HUES48 (cell line): Measurements from ENCODE around the gene NAA80.

Experiments used
- H3K27ac ChIP-seq: one replicate; pipeline ENCODE4 v1.7.0; 2013; ENCODE audit warnings: low read depth, low read length, inconsistent platforms
- H3K27me3 ChIP-seq: 2 replicates; pipeline ENCODE4 v1.6.1; 2013; ENCODE audit warnings: mild to moderate bottlenecking, low read length; ENCODE audit not compliant: control insufficient read depth, insufficient read depth
- H3K36me3 ChIP-seq: 2 replicates; pipeline ENCODE4 v1.6.1; 2013; ENCODE audit warnings: low read length; ENCODE audit not compliant: control insufficient read depth, insufficient read depth
- H3K4me1 ChIP-seq: 2 replicates; pipeline ENCODE4 v1.6.1; 2013; ENCODE audit warnings: mild to moderate bottlenecking, low read length; ENCODE audit not compliant: control insufficient read depth, insufficient read depth
- H3K4me3 ChIP-seq: 2 replicates; pipeline ENCODE4 v1.5.1; 2013; ENCODE audit warnings: mild to moderate bottlenecking, low read depth, low read length
- H3K9ac ChIP-seq: 2 replicates; pipeline ENCODE4 v1.6.1; 2013; ENCODE audit warnings: mild to moderate bottlenecking, low read depth, low read length, moderate library complexity
- H3K9me3 ChIP-seq: 2 replicates; pipeline ENCODE4 v1.6.1; 2013; ENCODE audit warnings: low read length; ENCODE audit not compliant: control insufficient read depth, insufficient read depth

Gene NAA80

DNA sequence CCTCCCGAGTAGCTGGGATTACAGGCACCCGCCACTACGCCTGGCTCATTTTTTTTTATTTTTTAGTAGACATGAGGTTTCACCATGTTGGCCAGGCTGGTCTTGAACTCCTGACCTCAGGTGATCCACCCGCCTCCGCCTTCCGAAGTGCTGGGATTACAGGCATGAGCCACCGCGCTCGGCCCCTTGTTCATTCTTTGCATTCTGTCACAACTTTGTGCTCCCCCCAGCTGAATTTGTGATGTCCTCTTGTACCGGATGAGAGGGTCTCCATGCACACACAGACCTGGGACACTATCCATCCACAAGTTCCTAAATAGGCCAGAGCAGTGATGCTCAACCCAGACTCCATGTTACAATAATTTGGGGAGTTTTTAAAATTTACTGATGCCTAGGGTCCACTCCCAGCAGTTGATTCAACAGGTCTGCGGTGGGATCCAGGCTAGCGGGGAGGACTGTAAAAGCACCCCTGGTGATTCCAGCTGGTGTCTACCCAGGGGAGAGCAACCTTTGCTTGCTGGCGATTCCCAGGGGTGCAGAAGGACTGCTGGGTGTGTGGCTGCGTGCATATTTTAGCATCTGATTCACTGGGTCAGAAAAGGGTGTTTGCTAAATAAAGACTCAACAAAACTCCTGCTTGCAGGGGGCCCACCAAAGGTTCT is 40.4 kb upstream of the NAA80 start:
- Histone ChIP-seq H3K4me3 (no peak overlapping the region), H3K36me3 (no peaks in the 10 kb centered on the region), H3K9me3 (no peaks in the 10 kb centered on the region), H3K9ac (no peak overlapping the region), H3K27me3 (peaks cover 59% of the 10 kb centered on the region), H3K4me1 (no peaks in the 10 kb centered on the region), H3K27ac (no peak overlapping the region)

- Histone ChIP-seq H3K9ac (no peak overlapping the region), H3K9me3 (no peaks in the 10 kb centered on the region), H3K27ac (no peak overlapping the region), H3K4me3 (no peak overlapping the region), H3K27me3 (peaks cover 53% of the 10 kb centered on the region), H3K36me3 (0 out of 2 replicates have a peak, but pooled peaks cover 4% of the 10 kb centered on the region), H3K4me1 (no peaks in the 10 kb centered on the region)
Measured at GRCh38 chr3:50338965-50339364, 39.8 kb upstream of the NAA80 start.

GRCh38 chr3:50337175-50337861 is 38.1 kb upstream of the NAA80 start:
- Histone ChIP-seq H3K27me3 (peaks cover 38% of the 10 kb centered on the region), H3K4me1 (no peaks in the 10 kb centered on the region), H3K27ac (peak overlapping the region; percentile 95), H3K9me3 (no peaks in the 10 kb centered on the region), H3K4me3 (peak overlapping the region; percentile 81), H3K36me3 (0 out of 2 replicates have a peak, but pooled peaks cover 6% of the 10 kb centered on the region), H3K9ac (peak overlapping the region; percentile 76)

GRCh38 chr3:50336452-50337174 is 37.4 kb upstream of the NAA80 start:
- Histone ChIP-seq H3K9me3 (no peaks in the 10 kb centered on the region), H3K27me3 (peaks cover 32% of the 10 kb centered on the region), H3K9ac (peak overlapping the region; percentile 76), H3K4me3 (peak overlapping the region; percentile 81), H3K36me3 (peaks cover 13% of the 10 kb centered on the region), H3K27ac (peak overlapping the region; percentile 95), H3K4me1 (no peaks in the 10 kb centered on the region)

GRCh38 chr3:50334339-50335075 is 35.3 kb upstream of the NAA80 start:
- Histone ChIP-seq H3K4me3 (no peak overlapping the region), H3K9me3 (no peaks in the 10 kb centered on the region), H3K27ac (no peak overlapping the region), H3K9ac (no peak overlapping the region), H3K36me3 (peaks cover 34% of the 10 kb centered on the region), H3K4me1 (no peaks in the 10 kb centered on the region), H3K27me3 (peaks cover 11% of the 10 kb centered on the region)

DNA sequence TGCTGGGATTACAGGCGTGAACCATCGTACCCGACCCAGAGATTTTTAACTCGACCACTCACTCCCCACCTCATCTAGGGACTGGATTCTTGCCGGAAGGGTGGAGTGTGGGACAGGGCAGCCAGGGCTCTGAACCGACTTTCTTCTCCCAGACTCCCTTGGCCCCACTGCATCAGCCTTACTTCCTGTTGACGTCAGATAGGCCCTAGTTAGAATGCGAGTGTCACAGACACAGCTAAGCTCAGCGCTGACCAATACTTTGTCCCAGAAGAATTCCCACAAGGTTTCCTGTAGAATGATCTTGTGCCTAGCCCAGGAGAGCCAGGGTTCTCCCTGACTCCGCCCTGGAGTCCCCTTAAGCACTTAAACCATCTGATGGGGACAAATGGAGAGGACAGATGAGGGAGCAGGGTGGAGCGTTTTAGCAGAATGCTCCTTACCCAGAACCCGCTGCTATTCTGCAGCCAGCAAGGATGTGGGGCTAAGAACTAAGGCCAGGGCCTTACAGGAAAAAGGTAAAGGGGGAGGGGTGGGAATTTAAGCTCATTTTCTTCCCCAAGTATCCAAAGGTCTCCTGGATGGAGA is 34.6 kb upstream of the NAA80 start:
- H3K27ac ChIP-seq, result no peak overlapping the region
- no peaks in the 10 kb centered on the region for H3K9me3 ChIP-seq
- H3K4me3 ChIP-seq, result no peak overlapping the region
- H3K9ac ChIP-seq, result no peak overlapping the region
- no peaks in the 10 kb centered on the region for H3K4me1 ChIP-seq
- H3K36me3 ChIP-seq, result peaks cover 37% of the 10 kb centered on the region
- H3K27me3 ChIP-seq, result peaks cover 4% of the 10 kb centered on the region

DNA sequence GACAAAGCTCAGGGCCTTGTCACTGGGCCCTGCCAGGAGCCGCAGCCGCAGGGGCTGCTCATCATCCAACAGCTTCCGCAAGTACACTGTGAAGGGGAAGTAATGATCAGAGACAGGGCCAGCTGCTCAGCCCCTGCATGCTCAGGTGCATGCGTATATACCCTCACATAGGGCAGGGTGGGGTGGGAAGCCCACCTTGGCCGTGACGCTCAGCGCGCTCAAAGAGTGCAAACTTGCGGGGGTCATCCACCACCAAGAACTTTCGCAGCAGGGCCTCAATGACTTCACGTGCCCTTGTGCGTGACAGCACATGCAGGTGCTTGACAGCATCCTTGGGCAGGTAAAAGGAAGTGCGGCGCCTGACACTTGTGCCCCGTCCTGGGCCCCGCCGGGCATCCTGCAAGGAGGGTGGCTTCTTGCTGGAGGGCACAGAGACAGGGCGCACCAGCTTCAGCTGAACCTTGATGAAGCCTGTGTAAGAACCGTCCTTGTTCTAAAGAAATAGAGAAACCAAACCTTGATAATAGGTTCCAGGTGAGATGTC is 32.2 kb upstream of the NAA80 start:
- H3K9ac ChIP-seq, result no peak overlapping the region
- no peak overlapping the region for H3K27ac ChIP-seq
- H3K4me1 ChIP-seq, result 0 out of 2 replicates have a peak, but pooled peaks cover 2% of the 10 kb centered on the region
- no peaks in the 10 kb centered on the region for H3K9me3 ChIP-seq
- H3K36me3 ChIP-seq, result peaks cover 37% of the 10 kb centered on the region
- no peak overlapping the region for H3K4me3 ChIP-seq
- no peaks in the 10 kb centered on the region for H3K27me3 ChIP-seq

- no peak overlapping the region for H3K9ac ChIP-seq
- no peak overlapping the region for H3K27ac ChIP-seq
- H3K4me3 ChIP-seq, result no peak overlapping the region
- no peaks in the 10 kb centered on the region for H3K9me3 ChIP-seq
- H3K27me3 ChIP-seq, result no peaks in the 10 kb centered on the region
- H3K4me1 ChIP-seq, result 0 out of 2 replicates have a peak, but pooled peaks cover 2% of the 10 kb centered on the region
- H3K36me3 ChIP-seq, result peaks cover 48% of the 10 kb centered on the region
Measured at GRCh38 chr3:50330330-50330729, 31.1 kb upstream of the NAA80 start.

DNA sequence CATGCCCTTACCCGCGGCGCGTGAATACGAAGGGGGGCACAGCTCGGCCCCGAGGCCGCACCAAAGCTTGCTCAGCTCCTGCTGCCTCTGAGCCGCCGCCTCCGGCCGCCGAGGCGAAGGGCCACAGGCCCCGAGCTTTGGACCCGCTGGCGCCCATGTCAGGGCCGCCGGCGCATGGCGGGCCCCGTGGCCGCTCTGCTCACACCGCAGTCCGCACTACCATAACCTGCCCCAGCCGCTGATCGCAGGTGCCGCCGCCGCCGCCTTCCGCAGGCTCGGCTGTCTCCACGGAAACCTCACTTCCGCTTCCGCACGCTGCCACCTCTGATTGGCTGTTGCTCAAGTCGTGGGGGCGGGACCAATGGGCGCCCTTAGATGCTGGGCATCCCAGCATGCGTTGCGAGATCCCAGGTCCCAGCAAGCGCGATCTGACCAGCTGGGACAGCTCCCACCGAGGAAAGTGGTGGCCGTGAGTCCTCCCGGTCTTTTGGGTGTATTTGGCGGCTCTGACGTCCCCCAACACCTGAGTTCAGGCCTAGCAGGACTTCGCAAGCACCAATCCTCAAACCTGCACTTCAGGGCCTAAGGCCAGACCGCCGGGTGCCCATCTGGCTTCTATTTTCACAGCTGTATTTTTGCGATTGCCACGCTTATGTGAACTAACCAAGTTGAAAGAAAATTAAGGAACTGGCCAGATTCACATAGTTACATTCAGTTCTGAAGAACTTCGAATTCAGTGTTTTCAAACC is 28.9 kb upstream of the NAA80 start, which contains the start of gene TUSC2:
Gene TUSC2 (minus strand): TSS at position 281 of the 749 bp plus-strand sequence. CDS start 124 bp downstream, at position 157.
- no peaks in the 10 kb centered on the region for H3K27me3 ChIP-seq

More for the DNA sequence above, 28.9 kb upstream of the NAA80 start, which contains the start of gene TUSC2:
- H3K4me1 ChIP-seq, result peaks cover 5% of the 10 kb centered on the region; the same call in 1 of the 2 replicates
- H3K9me3 ChIP-seq, result no peaks in the 10 kb centered on the region
- peak within 1 kb of the TSS; percentile 88 for H3K4me3 ChIP-seq
- peak within 1 kb of the TSS; percentile 60; the same call in 1 of the 2 replicates for H3K9ac ChIP-seq
- H3K27ac ChIP-seq, result peak within 1 kb of the TSS; percentile 78
- H3K36me3 ChIP-seq, result peaks cover 42% of the 10 kb centered on the region
